GM12872 (cell line): ENCODE results near the gene FIGNL2.

Experiments used
- CTCF ChIP-seq: IDR thresholded peaks from 3 replicates; pipeline ENCODE4 v1.5.1; 2011; ENCODE audit warnings: low read depth, mild to moderate bottlenecking, low read length, moderate library complexity; ENCODE audit not compliant: insufficient read depth

The FIGNL2 gene

GRCh38 chr12:51777973-51778372, 70.5 kb downstream of the FIGNL2 start:
- no peak for TF ChIP-seq CTCF

- TF ChIP-seq CTCF, result no peak
Measured at GRCh38 chr12:51777457-51777856, 71.1 kb downstream of the FIGNL2 start.

GRCh38 chr12:51774933-51775332, 73.6 kb downstream of the FIGNL2 start:
- TF ChIP-seq CTCF, result no peak

GRCh38 chr12:51773145-51773869, 75.2 kb downstream of the FIGNL2 start:
- no peak for TF ChIP-seq CTCF

GRCh38 chr12:51771008-51771407, 77.5 kb downstream of the FIGNL2 start:
- no peak for TF ChIP-seq CTCF
